ENCODE data around the gene GRK6.

Gene GRK6

GRCh38 chr5:177425801-177426565 lies 493 bp upstream of the GRK6 start:
- peak; percentile 99 for DNase-seq (ENCODE audit: low read depth in 2 of 2)

GRCh38 chr5:177427211-177427822 lies 841 bp downstream of the GRK6 start:
- no peak for DNase-seq (ENCODE audit: low read depth in 2 of 2)

GRCh38 chr5:177427919-177428573 lies 1.6 kb downstream of the GRK6 start:
- DNase-seq (ENCODE audit: low read depth in 2 of 2): no peak

GRCh38 chr5:177428574-177429217 lies 2.2 kb downstream of the GRK6 start:
- DNase-seq (ENCODE audit: low read depth in 2 of 2): no peak

- DNase-seq (ENCODE audit: low read depth in 2 of 2): peak; percentile 85 to 88
Measured at GRCh38 chr5:177429248-177430040, 3.0 kb downstream of the GRK6 start.

- DNase-seq (ENCODE audit: low read depth in 2 of 2): no peak
Measured at GRCh38 chr5:177430140-177430951, 3.9 kb downstream of the GRK6 start.

GRCh38 chr5:177430972-177431316 lies 4.5 kb downstream of the GRK6 start:
- no peak for DNase-seq (ENCODE audit: low read depth in 2 of 2)

- DNase-seq (ENCODE audit: low read depth in 2 of 2): peak; percentile 76 to 85
Measured at GRCh38 chr5:177431317-177432142, 5.1 kb downstream of the GRK6 start.

GRCh38 chr5:177432143-177432838 lies 5.8 kb downstream of the GRK6 start:
- DNase-seq (ENCODE audit: low read depth in 2 of 2): peak in 1 of 2 donors; percentile 56

GRCh38 chr5:177432839-177433657 lies 6.6 kb downstream of the GRK6 start:
- no peak for DNase-seq (ENCODE audit: low read depth in 2 of 2)

GRCh38 chr5:177433658-177434217 lies 7.3 kb downstream of the GRK6 start:
- no peak for DNase-seq (ENCODE audit: low read depth in 2 of 2)

GRCh38 chr5:177434437-177434836 lies 8.0 kb downstream of the GRK6 start:
- no peak for DNase-seq (ENCODE audit: low read depth in 2 of 2)

- no peak for DNase-seq (ENCODE audit: low read depth in 2 of 2)
Measured at GRCh38 chr5:177434942-177435738, 8.7 kb downstream of the GRK6 start.

GRCh38 chr5:177435847-177436536 lies 9.5 kb downstream of the GRK6 start:
- DNase-seq (ENCODE audit: low read depth in 2 of 2): no peak

- no peak for DNase-seq (ENCODE audit: low read depth in 2 of 2)
Measured at GRCh38 chr5:177437623-177438022, 11.1 kb downstream of the GRK6 start.

GRCh38 chr5:177438468-177438867 lies 12.0 kb downstream of the GRK6 start:
- DNase-seq (ENCODE audit: low read depth in 2 of 2): no peak

Measured in stimulated activated CD8-positive, alpha-beta memory T cell treated with anti-CD3 and anti-CD28 coated beads, Interleukin-15, amount 100 ng/mL, for 48 hours (primary cell).